ENCODE results near the gene CWF19L2.
"Not testable (repeated sequence)": the region's sequence is repeated elsewhere in the genome, so short reads cannot be mapped to it uniquely, and the experiment has no call there.

CWF19L2 gene

GRCh38 chr11:107439586-107440167, 17.9 kb downstream of the CWF19L2 start:
- DNase-seq (ENCODE audit: low read depth, low spot score): no peak

GRCh38 chr11:107438148-107438547, 19.5 kb downstream of the CWF19L2 start:
- no peak for DNase-seq (ENCODE audit: low read depth, low spot score)

- DNase-seq (ENCODE audit: low read depth, low spot score): no peak
These were observed 27.1 kb downstream of the CWF19L2 start for GRCh38 chr11:107430525-107430924.

- no peak for DNase-seq (ENCODE audit: low read depth, low spot score)
These were observed 29.9 kb downstream of the CWF19L2 start for GRCh38 chr11:107427569-107428180.

- DNase-seq (ENCODE audit: low read depth, low spot score): no peak
These were observed 44.3 kb downstream of the CWF19L2 start for GRCh38 chr11:107413352-107413751.

- DNase-seq (ENCODE audit: low read depth, low spot score): no peak
These were observed 48.8 kb downstream of the CWF19L2 start for GRCh38 chr11:107408762-107409211.

- DNase-seq (ENCODE audit: low read depth, low spot score): no peak
These were observed 52.4 kb downstream of the CWF19L2 start for GRCh38 chr11:107405260-107405659.

- not testable (repeated sequence) for DNase-seq (ENCODE audit: low read depth, low spot score)
These were observed 56.5 kb downstream of the CWF19L2 start for GRCh38 chr11:107401131-107401530.

- no peak for DNase-seq (ENCODE audit: low read depth, low spot score)
These were observed 60.3 kb downstream of the CWF19L2 start for GRCh38 chr11:107397357-107397756.

GRCh38 chr11:107392611-107393010, 65.0 kb downstream of the CWF19L2 start:
- DNase-seq (ENCODE audit: low read depth, low spot score): no peak

- not testable (repeated sequence) for DNase-seq (ENCODE audit: low read depth, low spot score)
These were observed 66.9 kb downstream of the CWF19L2 start for GRCh38 chr11:107390701-107391100.

GRCh38 chr11:107387666-107388065, 70.0 kb downstream of the CWF19L2 start:
- DNase-seq (ENCODE audit: low read depth, low spot score): no peak

- DNase-seq (ENCODE audit: low read depth, low spot score): no peak
These were observed 72.2 kb downstream of the CWF19L2 start for GRCh38 chr11:107385361-107385981.

GRCh38 chr11:107384144-107384852, 73.3 kb downstream of the CWF19L2 start:
- DNase-seq (ENCODE audit: low read depth, low spot score): no peak

- no peak for DNase-seq (ENCODE audit: low read depth, low spot score)
These were observed 85.2 kb downstream of the CWF19L2 start for GRCh38 chr11:107372439-107372838.

GRCh38 chr11:107370390-107370789, 87.2 kb downstream of the CWF19L2 start:
- no peak for DNase-seq (ENCODE audit: low read depth, low spot score)

GRCh38 chr11:107359701-107360100, 97.9 kb downstream of the CWF19L2 start:
- no peak for DNase-seq (ENCODE audit: low read depth, low spot score)

GRCh38 chr11:107357877-107358276, 99.7 kb downstream of the CWF19L2 start:
- DNase-seq (ENCODE audit: low read depth, low spot score): no peak

GRCh38 chr11:107354780-107355179, 102.8 kb downstream of the CWF19L2 start:
- DNase-seq (ENCODE audit: low read depth, low spot score): no peak

- DNase-seq (ENCODE audit: low read depth, low spot score): no peak
These were observed 119.7 kb downstream of the CWF19L2 start for GRCh38 chr11:107337917-107338316.

GRCh38 chr11:107331728-107332127, 125.9 kb downstream of the CWF19L2 start:
- DNase-seq (ENCODE audit: low read depth, low spot score): no peak

GRCh38 chr11:107329164-107329563, 128.5 kb downstream of the CWF19L2 start:
- DNase-seq (ENCODE audit: low read depth, low spot score): no peak
